HG02884 (cell line): Measurements from ENCODE around the gene TMEM106C.

ENCODE experiments used
- ATAC-seq: cut with Tn5 transposase; IDR thresholded peaks from one replicate; pipeline ENCODE4 v1.9.1; 2021; ENCODE audit warnings: mild to moderate bottlenecking, moderate library complexity; ENCODE audit not compliant: unreplicated experiment

Gene TMEM106C

GRCh38 chr12:48015129-48015528, 51.7 kb downstream of the TMEM106C start:
- no peak for ATAC-seq

DNA sequence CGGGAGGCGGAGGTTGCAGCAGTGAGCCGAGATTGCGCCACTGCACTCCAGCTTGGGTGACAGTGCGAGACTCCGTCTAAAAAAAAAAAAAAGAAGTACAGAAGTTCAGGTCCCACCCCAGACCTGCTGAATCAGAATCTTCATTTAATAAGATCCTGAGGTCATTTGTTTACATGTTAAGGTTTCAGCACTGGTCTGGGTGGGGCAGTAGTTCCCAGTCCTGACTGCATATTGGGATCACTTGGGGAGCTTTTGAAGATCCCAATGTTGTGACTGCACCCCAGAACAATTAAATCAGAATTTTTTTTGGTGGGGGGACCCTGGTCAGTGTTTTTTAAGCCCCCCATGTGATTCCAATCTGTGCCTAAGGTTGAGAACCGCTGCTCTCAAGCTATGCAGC, 52.6 kb downstream of the TMEM106C start:
- ATAC-seq, result no peak

DNA sequence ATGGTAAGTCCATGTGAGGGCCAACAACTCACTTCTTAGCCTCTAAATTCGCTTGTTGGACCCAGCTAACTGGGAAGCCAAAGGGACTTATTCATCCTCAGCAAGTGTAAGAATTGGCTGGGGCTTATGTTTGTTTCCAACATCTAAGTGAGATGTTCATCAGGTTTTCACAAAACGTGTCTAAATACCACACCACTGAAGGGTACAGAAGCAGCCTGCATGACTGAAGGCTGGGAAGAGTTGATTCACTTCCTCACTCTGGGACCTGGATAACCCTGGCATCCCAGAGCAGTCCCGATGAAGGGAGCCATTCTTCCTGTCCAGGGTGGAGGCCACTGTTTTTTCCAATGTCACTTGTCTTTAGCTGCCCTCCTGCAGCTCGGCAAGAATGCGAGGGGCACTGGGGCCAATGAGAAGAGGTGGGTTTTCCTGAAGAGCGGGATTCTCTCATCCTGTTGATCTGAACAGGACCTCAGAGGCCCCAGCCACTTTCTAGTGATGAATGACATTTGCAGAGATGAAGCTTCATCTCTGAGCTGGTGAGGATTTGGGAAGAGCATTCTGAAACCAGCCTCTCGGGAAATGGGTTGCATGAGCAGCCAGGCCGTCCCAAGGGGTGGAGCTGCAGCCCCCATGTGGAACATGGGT, 53.1 kb downstream of the TMEM106C start:
- ATAC-seq, result no peak

- ATAC-seq, result no peak
Measured at GRCh38 chr12:48017496-48017895, 54.1 kb downstream of the TMEM106C start.

DNA sequence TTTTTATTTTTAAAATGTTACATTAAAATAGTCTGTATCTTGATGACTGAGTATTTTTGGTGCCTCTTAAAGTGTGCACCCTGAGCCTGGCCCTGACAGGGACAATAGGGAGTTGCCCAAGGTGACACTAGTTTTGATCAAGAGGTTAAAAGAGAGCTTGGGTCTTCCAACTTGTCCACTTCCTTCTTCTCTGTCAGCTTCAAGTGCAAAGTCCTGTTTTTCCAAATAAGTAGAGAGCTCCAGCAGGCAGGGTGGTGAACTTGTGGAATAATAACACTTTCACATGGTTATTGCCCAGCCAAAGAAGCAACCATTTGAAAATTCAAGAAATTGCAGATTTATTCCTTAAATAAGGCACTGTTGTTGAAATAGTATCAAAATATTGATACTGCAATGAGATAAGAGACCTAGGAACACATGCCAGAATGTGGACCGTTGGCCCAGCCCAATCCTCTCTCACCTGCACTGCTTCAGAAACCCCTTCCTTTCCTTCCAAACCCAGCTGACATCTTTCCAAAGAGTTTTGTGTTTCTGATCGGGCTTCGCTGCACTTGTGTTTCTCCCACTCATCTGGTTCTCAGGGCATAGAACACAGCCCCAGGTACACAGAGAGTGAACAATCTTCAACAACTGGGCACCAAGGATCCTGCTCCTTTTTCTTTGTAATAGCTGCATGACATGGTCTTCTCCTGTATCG, 54.7 kb downstream of the TMEM106C start:
- ATAC-seq, result no peak
